NCI-H2196 treated with DMSO at 0.1 percent for 48 hours (cell line): ENCODE data around the gene SH2B3.

Source experiments
- DNase-seq: peaks from one replicate; lab custom pipeline; 2025; ENCODE audit not compliant: unreplicated experiment; lab: John Stamatoyannopoulos, UW

SH2B3 gene

DNA sequence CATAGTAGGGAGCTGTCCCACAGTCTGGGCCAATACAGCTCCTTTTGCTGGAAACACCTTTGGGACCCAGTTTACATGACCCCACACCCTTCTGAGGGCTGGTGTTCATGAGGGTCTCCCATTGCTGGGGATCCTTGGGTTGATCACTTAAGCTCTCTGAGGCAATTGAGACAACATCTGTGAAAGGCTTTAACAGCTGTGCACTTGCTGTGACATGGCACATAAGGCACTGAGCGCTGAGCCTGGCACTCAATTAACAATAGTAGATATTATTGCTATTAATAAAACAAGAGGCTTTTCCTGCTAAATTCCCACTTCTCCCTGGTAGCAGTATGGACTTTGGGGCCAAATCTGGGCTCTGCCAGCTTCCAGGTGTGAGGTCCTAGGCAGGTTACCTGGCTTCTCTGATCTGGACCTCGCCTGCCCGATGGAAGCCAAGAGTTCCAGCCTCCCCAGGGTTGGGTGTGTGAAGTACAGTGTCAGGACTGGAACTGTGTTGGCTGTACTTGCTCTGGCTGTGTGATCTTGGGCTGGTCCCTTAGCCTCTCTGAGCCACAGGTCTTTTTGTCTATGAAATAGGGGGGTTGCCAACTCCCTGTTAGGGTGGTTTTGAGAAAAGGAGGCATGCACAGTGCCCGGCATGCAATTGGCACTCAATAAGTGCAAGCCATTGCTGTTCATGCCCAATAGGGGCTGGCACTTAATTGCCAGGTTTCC, 3.1 kb downstream of the SH2B3 start:
- DNase-seq, result no peak

DNA sequence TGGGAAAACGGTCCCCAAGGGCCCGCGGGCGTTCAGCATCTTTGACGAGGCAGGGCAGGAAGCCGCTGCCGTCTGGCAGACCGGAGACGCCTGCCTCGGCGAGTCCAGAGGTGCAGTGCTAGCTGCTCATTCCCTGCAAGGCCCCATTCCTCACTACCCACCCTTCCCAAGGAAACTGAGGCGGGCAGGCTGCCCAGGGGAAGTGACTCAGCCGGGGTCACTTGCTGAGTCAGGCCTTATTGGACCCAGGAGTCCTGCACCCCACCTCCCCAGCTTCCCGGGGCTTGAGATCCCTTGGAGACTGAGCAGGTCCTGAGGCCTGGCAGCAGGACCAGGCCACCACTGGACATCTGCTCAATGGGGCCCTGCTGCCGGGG, 3.7 kb downstream of the SH2B3 start:
- no peak for DNase-seq

DNA sequence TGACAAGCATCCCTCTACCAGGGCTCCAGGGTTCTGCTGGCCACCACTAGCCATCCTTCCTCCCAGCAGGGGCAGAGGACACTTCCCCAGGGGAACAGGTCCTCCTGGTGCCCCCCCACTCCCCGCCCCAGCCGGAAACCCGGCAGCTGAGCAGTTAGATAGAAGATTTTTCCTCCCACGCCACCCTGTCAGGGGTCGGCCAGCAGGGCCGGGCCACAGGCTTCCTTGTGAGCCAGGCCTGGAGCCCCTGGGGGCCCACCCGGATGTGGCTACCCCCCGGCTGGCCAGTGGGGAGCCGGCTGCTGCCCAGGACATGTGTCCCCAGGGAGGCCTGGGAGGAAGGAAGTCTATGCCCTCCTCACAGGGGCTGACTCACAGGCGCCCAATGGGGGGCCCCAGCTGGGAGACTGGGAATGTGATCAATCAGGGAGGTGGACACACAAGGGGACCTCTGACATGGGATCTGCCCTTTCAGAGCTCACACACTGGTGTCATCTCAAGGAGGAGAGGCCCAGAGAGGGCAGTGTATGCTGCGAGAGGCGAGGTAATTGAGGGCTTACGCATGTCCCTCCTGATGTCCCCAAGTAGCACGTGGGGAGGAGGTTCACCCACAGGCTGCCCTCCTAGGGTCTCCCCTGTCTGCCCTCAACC, 4.2 kb downstream of the SH2B3 start:
- DNase-seq, result no peak

DNA sequence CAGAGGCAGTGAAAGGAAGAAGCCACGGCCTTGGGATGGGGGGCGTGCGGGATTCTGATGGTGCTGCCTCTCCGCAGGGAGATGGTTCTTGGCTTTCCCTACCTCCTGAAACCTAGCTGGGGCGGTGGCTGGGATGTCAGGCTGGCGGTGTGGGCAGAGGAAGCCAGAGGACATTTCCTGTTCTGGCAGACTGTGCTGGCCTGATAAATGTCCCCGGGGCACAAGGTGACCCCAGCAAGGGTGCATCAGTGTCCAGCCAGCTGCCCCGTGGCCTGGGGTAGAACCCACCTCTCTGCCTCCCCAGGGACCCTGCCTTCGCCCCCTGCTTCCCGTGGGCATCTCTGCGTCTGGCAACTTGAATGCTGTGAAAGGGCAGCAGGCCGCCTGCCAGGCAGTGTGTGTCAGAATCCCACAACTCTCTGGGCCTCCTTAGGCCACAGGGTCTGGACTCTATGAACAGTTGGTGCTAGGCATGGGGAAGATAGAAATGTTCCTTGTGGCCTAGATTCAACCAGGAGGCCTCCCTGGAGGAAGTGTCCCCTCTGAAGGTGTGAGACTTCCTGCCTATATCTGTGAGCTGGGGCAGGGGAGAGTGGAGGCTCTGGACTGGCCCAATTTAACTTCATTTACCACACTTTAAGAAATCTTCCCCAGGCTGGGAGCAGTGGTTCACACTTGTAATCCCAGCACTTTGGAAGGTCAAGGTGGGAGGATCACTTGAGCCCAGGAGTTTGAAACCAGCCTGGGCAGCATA, 4.9 kb downstream of the SH2B3 start:
- no peak for DNase-seq

DNA sequence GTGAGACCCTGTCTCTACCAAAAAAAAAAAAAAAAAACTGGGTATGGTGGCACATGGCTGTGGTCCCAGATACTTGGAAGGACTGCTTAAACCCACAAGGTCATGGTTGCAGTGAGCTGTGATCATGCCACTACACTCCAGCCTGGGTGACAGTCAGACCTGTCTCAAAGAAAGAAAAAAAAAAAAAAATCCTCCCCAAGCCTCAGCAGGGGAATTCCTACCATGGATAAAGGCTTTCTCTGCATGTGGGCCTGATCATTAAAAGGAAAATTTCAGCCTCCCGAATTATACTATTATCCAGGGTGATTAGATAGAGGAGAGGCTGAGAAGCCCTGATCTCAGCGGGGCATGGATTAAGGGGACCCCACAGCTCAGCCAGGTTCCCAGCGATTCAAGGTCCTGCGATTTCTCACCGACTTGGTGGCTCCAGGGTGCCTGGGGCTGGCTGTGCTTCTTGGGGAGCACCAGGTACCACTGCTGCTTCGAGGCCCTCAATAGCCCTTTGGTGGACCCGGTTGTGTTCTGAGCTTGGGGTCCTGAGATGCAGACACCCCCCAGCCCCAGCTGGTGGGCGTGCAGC, 5.6 kb downstream of the SH2B3 start:
- DNase-seq, result no peak

DNA sequence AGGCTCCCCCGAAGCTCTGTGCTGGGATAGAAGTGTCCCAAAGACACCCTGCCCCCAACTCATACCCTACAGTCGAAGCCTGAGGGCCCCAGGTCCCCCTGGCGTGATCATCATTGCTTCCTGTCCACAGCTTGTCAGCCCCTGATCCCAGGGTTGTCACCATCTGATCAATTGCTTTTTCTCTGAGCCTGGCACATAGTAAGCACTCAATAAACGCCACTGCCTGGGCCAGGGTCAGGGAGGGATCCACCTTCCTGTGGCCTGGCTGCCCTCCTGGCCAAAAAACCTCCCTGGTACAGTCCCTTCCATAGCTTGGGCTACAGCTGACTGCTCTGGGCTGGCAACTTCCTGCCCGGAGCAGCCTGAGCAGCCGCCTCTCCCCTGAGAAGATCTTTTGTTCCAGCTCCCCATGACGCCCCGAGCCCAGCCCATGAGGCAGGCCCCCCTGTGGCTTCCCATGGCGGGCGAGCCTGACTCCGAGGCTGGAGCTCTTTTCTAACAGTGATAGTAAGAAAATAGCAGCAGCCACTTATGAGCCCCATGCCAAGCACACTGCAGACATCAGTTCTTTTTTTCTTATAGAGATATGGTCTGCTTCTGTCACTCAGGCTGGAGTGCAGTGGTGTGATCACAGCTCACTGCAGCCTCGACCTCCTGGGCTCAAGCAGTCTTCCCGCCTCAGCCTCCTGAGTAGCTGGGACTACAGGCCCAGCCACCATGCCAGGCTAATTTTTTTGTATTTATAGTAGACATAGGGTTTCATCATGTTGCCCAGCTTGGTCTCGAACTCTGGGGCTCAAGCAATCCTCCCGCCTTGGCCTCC, 6.5 kb downstream of the SH2B3 start:
- DNase-seq, result no peak

DNA sequence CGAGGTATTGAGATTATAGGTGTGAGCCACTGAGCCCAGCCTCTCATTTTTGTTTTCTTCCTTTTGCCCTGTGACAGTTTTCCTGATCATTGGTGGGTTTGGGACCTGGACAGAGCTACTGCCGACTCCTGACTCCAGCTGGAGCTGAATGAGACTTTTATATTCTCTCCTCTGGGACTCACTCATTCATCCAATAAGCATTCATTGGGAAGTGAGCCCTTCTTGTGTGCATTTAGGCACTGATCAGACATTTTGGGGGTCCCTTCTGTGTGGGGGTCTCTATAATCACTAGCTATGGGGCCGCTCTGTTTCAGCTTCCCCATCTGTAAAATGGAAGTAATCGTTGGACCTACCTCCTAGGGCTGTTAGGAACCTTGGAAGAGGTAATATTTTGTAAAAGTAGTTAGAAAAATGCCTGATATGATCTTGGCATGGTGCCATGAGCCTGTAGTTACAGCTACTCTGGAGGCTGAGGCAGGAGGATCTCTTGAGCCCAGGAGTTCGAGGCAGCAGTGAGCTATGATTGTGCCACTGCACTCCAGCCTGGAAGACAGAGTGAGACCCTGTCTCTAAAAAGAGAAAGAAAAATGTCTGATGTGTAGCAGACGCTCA, 7.2 kb downstream of the SH2B3 start:
- DNase-seq, result no peak

DNA sequence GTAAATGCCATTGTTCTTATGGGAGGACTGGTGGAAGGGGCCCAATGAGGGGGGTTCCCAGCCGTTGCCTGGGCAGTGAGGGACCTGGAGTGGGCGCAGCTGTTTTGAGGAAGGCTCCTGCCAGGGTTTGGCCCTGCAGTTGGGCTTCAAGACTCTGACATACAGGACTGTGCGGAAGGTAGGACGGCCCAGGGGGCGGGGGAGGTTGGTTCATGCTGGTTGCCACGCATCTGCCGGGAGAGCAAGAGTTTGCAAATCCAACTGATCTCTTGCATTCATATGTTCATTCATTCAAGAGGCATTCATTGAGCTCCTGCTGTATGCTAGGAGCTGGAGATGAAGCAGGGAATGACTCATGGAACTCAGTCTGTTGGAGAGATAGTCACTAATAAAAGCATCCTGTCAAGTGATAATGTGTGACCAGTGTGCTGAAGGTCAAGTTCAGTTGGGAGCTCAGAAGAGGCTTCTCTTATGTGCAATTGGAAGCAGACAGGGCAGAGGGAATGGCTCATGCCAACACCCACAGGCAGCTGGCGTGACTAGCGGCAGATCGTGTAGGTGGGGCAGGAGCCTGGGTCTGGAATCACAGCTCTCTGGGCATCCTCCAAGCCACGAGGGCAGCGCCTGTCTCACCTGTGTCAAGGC, 7.8 kb downstream of the SH2B3 start:
- DNase-seq, result no peak

DNA sequence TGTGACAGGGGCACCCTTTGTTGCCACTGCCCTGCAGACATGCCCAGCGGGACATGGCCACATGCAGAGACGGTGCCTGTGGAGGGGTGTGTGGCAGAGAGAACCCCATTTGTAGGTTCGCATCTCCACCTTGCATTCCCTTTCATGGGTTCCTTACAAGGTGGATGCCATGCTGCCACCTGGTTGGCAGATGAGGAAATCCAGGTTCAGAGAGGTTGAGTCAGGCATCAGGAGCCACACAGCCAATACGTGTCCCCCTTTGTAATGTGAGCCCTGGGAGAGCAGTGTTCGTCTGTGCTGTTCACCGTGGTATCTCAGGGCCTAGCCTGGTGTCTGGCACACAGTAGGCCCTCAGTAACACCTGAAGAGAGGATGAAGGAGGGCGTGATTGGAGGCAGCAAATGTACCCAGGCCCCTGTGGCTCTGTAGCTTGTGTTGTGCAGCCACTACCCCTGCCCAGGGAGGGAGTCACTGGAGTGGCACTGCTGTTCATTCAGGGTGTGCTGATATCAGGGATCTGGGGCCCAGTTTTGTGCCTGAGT, 9.1 kb downstream of the SH2B3 start:
- DNase-seq, result no peak

DNA sequence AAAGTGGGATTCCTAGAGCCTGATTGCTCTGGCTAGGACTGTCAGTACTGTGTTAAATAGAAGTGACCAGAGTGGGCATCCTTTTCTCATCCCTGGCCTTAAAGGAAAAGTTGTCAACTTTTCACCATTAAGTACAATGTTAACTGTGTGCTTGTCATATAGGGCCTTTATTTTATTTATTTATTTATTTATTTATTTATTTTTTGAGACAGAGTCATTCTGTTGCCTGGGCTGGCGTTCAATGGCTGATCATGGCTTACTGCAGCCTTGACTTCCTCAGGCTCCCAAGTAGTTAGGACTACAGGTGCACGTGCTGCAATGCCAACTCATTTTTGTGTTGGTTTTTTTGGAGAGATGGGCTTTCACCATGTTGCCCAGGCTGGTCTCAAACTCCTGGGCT, 11.6 kb downstream of the SH2B3 start:
- DNase-seq, result no peak

DNA sequence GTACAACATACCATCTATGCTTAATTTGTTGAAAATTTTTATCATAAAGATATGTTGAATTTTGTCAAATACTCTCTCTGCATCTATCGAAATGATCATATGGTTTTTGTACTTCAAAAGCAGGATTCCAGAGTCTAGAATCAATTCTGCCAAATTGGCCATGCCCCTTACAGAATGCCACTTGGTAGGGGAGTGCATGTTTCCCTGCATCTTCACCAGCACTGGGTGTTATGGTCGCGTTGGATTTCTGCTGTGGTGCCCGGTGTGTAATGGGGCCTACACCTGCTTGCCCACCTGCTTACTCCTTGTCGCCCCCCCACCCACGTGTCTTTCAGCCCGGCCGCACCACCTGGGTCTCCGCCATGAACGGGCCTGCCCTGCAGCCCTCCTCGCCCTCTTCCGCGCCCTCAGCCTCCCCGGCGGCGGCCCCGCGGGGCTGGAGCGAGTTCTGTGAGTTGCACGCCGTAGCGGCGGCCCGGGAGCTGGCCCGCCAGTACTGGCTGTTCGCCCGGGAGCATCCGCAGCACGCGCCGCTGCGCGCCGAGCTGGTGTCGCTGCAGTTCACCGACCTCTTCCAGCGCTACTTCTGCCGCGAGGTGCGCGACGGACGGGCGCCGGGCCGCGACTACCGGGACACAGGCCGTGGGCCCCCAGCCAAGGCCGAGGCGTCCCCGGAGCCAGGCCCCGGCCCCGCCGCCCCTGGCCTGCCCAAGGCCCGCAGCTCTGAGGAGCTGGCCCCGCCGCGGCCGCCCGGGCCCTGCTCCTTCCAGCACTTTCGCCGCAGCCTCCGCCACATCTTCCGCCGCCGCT, 12.3 kb downstream of the SH2B3 start:
- DNase-seq, result no peak

DNA sequence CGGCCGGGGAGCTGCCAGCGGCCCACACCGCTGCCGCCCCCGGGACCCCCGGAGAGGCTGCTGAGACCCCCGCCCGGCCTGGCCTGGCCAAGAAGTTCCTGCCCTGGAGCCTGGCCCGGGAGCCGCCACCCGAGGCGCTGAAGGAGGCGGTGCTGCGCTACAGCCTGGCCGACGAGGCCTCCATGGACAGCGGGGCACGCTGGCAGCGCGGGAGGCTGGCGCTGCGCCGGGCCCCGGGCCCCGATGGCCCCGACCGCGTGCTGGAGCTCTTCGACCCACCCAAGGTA, 12.8 kb downstream of the SH2B3 start:
- no peak for DNase-seq

DNA sequence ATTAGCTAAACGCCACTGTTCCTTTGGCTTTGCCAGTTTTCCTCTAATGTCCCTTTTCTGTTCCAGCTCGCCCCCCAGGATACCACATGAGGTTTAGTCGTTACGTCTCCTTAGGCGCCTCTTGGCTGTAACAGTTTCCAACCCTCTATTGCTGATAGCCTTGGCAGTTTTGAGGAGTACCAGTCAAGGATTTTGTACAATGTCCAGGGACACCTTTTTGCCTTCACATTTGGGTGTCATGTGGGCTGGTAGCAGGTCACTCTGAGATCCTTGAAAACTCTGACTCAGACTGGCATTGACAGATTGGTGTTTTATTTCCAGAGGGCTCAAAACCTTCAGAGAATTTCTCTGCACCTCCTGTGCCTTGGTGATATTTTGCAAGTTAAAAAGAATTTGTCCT, 14.1 kb downstream of the SH2B3 start:
- DNase-seq, result no peak

DNA sequence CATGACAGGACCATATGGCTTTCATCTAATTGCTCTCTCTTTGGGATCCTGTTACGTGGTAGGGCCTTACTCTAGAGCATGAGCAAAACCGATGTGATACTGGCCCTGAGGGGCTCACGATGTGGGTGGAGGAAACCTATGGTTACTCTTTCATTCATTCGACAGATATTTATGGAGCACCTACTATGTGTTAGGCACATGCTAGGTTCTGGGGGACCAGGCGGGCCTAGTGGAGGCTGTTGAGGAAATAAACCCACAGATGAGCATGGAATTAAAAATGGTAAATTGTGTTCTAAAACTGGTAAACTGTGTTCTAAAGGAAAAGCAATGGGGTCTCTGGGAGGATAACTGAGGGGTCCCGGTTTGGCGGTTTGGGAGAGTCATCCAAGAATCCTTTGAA, 14.8 kb downstream of the SH2B3 start:
- DNase-seq, result no peak

DNA sequence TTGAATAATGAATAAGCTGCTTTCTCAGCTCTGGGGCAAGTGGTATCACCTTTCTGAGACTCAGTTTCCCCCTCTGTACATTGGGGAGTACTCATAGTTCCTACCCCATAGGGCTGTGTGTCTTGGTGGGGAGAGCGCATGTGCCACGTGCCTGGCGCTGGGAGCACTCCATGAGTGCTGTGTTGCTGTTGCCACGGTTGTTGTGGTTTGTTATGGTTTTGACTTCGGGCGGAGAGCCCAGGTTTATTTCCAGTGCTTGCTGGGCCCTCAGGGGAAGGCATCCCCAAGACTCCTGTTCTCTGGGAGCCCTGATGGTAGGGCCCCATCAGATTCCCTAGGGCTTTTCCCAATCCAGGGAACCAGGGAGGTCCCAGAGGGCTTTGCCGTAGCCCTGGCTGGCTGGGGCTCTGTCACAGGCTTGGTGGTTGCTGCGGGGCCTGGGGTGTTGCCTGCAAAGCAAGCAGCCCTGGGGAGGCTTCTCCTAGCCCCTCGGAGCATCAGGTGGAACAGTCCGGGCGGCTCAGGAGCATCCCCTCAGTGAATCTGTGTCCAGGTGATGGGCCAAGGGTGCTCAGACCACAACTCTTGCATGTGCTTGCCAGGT, 18.6 kb downstream of the SH2B3 start:
- no peak for DNase-seq

DNA sequence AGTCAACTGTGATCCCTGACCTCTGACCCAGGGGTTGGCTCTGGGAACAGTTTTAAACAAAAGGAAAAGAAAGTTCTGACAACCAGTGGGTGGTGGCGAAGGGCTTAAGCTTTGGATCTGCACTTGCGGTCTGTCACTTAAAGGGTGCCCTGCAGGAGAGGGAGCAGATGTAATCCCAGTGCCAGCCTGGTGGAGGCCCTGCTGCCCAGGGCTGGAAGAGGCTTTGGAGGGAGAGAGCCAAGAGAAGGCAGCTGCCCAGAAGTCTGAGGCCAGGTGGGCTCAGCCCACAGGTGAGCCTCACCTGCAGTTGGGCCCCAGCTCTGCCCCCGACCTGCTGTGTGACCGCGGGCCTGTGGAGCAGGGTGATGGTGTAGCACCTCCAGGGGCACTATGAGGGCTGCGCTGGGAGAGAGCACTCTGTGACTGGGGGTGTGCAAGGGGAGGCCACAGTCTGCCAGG, 19.1 kb downstream of the SH2B3 start:
- DNase-seq, result no peak

DNA sequence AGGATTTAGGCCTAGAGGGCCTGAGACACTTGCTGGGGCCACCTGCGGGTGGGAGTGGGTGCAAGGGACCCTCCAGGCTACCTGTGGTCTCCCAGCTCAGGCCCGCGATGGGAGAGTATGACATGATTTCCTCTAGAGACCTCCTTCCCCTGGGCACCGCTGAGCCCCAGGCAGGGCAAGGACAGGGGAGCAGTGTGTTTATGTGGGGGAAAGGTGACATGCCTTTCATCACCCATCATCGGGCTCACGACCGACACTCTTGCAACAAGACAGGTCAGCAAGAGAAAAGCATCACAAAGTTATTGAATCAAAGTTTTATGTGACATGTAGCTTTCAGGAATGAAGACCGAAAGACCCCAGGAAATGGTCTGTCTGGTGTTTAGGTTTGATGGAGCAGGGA, 19.9 kb downstream of the SH2B3 start:
- DNase-seq, result no peak

DNA sequence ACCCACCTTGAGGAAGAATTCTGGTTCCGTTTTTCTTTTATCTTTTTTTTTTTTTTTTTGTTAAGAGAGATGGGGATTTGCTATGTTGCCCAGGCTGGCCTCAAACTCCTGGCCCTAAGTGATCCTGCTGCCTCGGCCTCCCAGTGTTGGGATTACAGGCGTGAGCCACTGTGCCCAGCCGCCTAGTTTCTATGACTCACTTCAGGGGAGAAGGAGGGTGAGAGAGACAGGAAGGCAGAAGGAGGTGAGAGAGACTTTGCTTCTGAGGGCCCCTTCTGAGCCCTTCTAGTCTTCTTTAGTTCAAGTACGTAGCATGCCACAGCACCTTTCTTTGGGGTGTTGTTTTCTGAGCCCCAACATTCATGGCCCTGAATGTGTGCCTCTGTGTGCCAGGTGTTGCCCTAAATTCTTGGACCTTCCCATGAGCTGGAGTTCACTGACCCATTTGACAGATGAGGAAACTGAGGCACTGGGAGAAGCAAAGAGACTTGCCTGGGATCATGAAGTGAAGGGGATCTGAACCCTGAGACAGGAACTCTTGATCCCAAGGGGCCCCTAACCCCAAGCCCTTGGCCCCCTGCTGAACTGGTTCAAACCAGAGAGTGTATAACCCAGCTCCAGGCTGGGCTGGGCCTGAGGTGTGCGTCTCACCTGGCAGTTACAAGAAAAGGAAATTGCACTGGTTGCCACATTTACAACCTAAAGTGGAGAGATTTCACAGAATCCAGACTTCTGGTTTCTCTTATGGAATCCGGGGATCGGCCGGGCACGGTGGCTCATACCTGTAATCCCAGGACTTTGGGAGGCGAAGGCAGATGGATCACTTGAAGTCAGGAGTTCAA, 20.8 kb downstream of the SH2B3 start:
- DNase-seq, result no peak
